Astrocyte (in vitro differentiated cells and primary cell): ENCODE data around the gene SEMA4G.

ENCODE experiments used
- EZH2 ChIP-seq: IDR thresholded peaks from 2 replicates; pipeline ENCODE4 v1.6.1; 2012; ENCODE audit warnings: mild to moderate bottlenecking, low read length, inconsistent platforms; ENCODE audit not compliant: insufficient read depth
- TF ChIP-seq, protein P1 (sequence below): IDR thresholded peaks from 2 replicates; pipeline ENCODE4 v1.5.1; 2011; ENCODE audit warnings: low read depth, mild to moderate bottlenecking, inconsistent platforms, low read length, moderate library complexity; ENCODE audit not compliant: insufficient read depth

DNA sequence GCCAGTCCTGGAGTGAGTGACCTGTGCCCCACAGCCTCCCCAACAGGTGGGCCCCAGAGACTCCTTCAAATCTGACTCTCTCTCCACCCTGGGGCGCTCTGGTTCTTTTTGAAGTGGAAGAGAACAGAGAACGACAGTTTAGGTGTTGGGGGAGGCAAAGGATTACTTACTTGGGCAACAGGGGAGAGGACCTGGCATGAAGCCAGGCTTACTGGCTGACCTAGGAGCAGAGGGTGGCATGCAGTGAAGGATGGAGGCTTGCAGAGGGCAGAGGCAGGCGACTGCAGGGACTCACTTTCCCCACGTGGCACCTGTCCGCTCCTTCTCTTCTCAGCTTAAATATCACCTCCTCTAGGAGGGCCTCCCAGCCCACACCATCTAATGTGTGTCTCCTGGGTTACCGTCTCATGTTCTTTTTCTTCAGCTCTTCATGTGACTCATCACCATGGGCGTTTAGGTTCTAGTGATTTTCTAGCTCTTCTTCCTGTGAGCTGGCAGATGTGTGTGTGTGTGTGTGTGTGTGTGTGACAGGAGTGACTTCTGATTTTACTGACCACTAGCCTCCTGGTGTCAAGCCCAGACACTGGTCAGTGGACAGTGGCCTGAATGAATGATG, 45.8 kb downstream of the SEMA4G start:
- TF ChIP-seq, protein P1, sequence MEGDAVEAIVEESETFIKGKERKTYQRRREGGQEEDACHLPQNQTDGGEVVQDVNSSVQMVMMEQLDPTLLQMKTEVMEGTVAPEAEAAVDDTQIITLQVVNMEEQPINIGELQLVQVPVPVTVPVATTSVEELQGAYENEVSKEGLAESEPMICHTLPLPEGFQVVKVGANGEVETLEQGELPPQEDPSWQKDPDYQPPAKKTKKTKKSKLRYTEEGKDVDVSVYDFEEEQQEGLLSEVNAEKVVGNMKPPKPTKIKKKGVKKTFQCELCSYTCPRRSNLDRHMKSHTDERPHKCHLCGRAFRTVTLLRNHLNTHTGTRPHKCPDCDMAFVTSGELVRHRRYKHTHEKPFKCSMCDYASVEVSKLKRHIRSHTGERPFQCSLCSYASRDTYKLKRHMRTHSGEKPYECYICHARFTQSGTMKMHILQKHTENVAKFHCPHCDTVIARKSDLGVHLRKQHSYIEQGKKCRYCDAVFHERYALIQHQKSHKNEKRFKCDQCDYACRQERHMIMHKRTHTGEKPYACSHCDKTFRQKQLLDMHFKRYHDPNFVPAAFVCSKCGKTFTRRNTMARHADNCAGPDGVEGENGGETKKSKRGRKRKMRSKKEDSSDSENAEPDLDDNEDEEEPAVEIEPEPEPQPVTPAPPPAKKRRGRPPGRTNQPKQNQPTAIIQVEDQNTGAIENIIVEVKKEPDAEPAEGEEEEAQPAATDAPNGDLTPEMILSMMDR = no peak
- TF ChIP-seq EZH2 = no peak
